K562 (cell line): ENCODE results near the gene GNAI3. TPM values are rescaled to one million over a fixed set of nuclear protein-coding genes. Genes with fewer than 3 reads are reported as not detected.
A peak's percentile ranks its signal among the peaks of the same experiment; 100 is the strongest.

ENCODE experiments used
- ATAC-seq: fragments of 200-7000 bp; cut with Tn5 transposase; 3 replicates; pipeline ENCODE4 v1.9.1; 2020; ENCODE audit warnings: moderate library complexity
- BruUV-seq: library from RNA; stranded (reverse); fragments of 400-500 nt; replicated peaks from 2 replicates; lab custom pipeline; 2021; lab: Mats Ljungman, UMichigan
- CTCF ChIA-PET: fragments of 300-600 bp; formaldehyde crosslinking; extraction: SDS; loops from one replicate; lab custom pipeline; 2021; ENCODE audit warnings: low intra/inter-chr PET ratio; lab: Yijun Ruan, JAX
- POLR2A ChIA-PET: fragments of 300-600, 350-650 bp; sonication (Branson Sonifier 250); formaldehyde crosslinking; extraction: SDS; loops from one replicate; lab custom pipeline; 2021; ENCODE audit warnings: antibody characterized with exemption, inconsistent platforms; lab: Yijun Ruan, JAX
- DNase-seq, 4 experiments: peaks; one replicate each; pipeline versions ENCODE4 v3.0.0 to v3.0.0-alpha.2; 2011 to 2018; ENCODE audit warnings: low spot score in 3 of 4, mixed read lengths in 3 of 4; ENCODE audit errors: extremely low read depth in 1 of 4
- FAIRE-seq: peaks from 2 replicates; lab custom pipeline; 2011; peaks lifted over from hg19 to GRCh38; lab: Jason Lieb, UNC
- H2AFZ ChIP-seq: 2 replicates; pipeline ENCODE4 v1.6.0; 2011; ENCODE audit warnings: low read depth, low read length, control low read depth, inconsistent platforms
- H3K27ac ChIP-seq: fragments of 200-600 bp; 3 replicates; pipeline ENCODE4 v1.8.0; 2011; ENCODE audit warnings: low read depth, mild to moderate bottlenecking, control low read depth, inconsistent platforms, low read length, moderate library complexity, mixed read lengths; ENCODE audit errors: extremely low read depth
- H3K27me3 ChIP-seq, 2 experiments: fragments of 300-600 bp in 1 of 2; 2 replicates in 1 of 2; 3 replicates in 1 of 2; pipeline versions ENCODE4 v1.6.0 to v1.8.0; 2011; ENCODE audit warnings: inconsistent platforms in 2 of 2, low read length in 2 of 2, mild to moderate bottlenecking in 1 of 2, mixed read lengths in 1 of 2, moderate library complexity in 1 of 2; ENCODE audit not compliant: control insufficient read depth in 2 of 2, insufficient read depth in 2 of 2
- H3K36me3 ChIP-seq: fragments of 300-600 bp; 3 replicates; pipeline ENCODE4 v1.8.0; 2011; ENCODE audit warnings: mild to moderate bottlenecking, low read length, inconsistent platforms; ENCODE audit not compliant: control insufficient read depth, insufficient read depth
- H3K4me1 ChIP-seq, 2 experiments: fragments of 200-600 bp in 1 of 2; replicated peaks in 1 of 2; 2 replicates in 1 of 2; 3 replicates in 1 of 2; pipeline versions ENCODE4 v1.5.1 to v1.8.0; 2011; ENCODE audit warnings: inconsistent platforms in 2 of 2, low read length in 2 of 2, mild to moderate bottlenecking in 1 of 2, mixed read lengths in 1 of 2, moderate library complexity in 1 of 2; ENCODE audit not compliant: control insufficient read depth in 2 of 2, insufficient read depth in 2 of 2
- H3K4me2 ChIP-seq: 2 replicates; pipeline ENCODE4 v1.6.1; 2011; ENCODE audit warnings: low read length, control low read depth, inconsistent platforms, mixed read lengths; ENCODE audit not compliant: insufficient read depth
- H3K4me3 ChIP-seq: fragments of 200-600 bp; sonication (generic), shearing (Covaris generic); 2 replicates; pipeline ENCODE4 v1.5.1; 2016; ENCODE audit warnings: control low read depth, inconsistent platforms
- H3K79me2 ChIP-seq: fragments of 200-600 bp; 3 replicates; pipeline ENCODE4 v1.8.0; 2011; ENCODE audit warnings: low read length, inconsistent platforms; ENCODE audit not compliant: control insufficient read depth, insufficient read depth
- H3K9ac ChIP-seq, 2 experiments: 2 replicates each; pipeline versions ENCODE4 v1.6.0 to v1.6.1; 2011; ENCODE audit warnings: low read depth in 2 of 2, low read length in 2 of 2, control low read depth in 1 of 2, inconsistent platforms in 1 of 2, mild to moderate bottlenecking in 1 of 2, mixed read lengths in 1 of 2; ENCODE audit not compliant: insufficient read depth in 1 of 2
- H3K9me1 ChIP-seq: one replicate; pipeline ENCODE4 v1.6.0; 2011; ENCODE audit warnings: inconsistent platforms, mild to moderate bottlenecking, low read length, moderate library complexity; ENCODE audit not compliant: control insufficient read depth, insufficient read depth
- H3K9me3 ChIP-seq: replicated peaks from 2 replicates; pipeline ENCODE4 v1.5.1; 2011; ENCODE audit warnings: low read depth, low read length, inconsistent platforms; ENCODE audit not compliant: control insufficient read depth, insufficient read depth
- H4K20me1 ChIP-seq: replicated peaks from 2 replicates; pipeline ENCODE4 v1.6.1; 2011; ENCODE audit warnings: low read length, inconsistent platforms, mixed read lengths; ENCODE audit not compliant: control insufficient read depth, insufficient read depth
- CBFA2T2 ChIP-seq: fragments of 450-650 bp; conservative IDR thresholded peaks from 2 replicates; pipeline ENCODE4 v1.6.1; 2017; ENCODE audit warnings: mild to moderate bottlenecking
- CBFA2T3 ChIP-seq: fragments of 450-650 bp; IDR thresholded peaks from 2 replicates; pipeline ENCODE4 v1.6.1; 2017
- GABPA ChIP-seq: fragments of 200-800 bp; sonication (Bioruptor generic); conservative IDR thresholded peaks from 2 replicates; pipeline ENCODE4 v1.6.1; 2016; ENCODE audit warnings: low read depth, missing genetic modification characterization, missing compliant biosample characterization
- GABPB2 ChIP-seq: fragments of 250-450 bp; sonication (Bioruptor Pico); conservative IDR thresholded peaks from 2 replicates; pipeline ENCODE4 v1.5.1; 2021; ENCODE audit warnings: mild to moderate bottlenecking
- JUN ChIP-seq, 2 experiments: sonication (generic) in 1 of 2; formaldehyde crosslinking in 1 of 2; IDR thresholded peaks; 2 replicates each; pipeline versions ENCODE4 v1.6.1 to v1.8.0; 2012 to 2022; ENCODE audit warnings: borderline replicate concordance in 2 of 2, mild to moderate bottlenecking in 2 of 2, improper control_type of control experiment in 1 of 2, low read depth in 1 of 2, low read length in 1 of 2, missing genetic modification reagents in 1 of 2
- NBN ChIP-seq: fragments of 450-650 bp; IDR thresholded peaks from 2 replicates; pipeline ENCODE4 v1.6.1; 2016; ENCODE audit warnings: low read depth, mild to moderate bottlenecking
- POLR2A ChIP-seq: fragments of 450-650 bp; conservative IDR thresholded peaks from 2 replicates; pipeline ENCODE4 v1.6.1; 2016
- TBL1XR1 ChIP-seq, 2 experiments: IDR thresholded peaks; 2 replicates each; pipeline ENCODE4 v1.6.1; 2012; ENCODE audit warnings: improper control_type of control experiment in 2 of 2, low read length in 2 of 2, mild to moderate bottlenecking in 1 of 2
- ZBED1 ChIP-seq: IDR thresholded peaks from 2 replicates; pipeline ENCODE4 v1.6.1; 2014
- ZFP36 ChIP-seq: fragments of 150-350 bp; IDR thresholded peaks from 2 replicates; pipeline ENCODE4 v1.6.1; 2018; ENCODE audit warnings: low read length, low read depth; ENCODE audit not compliant: partially characterized antibody
- ZNF23 ChIP-seq: fragments of 250-450 bp; sonication (Bioruptor Pico); IDR thresholded peaks from 2 replicates; pipeline ENCODE4 v1.4.0; 2020; ENCODE audit warnings: mild to moderate bottlenecking
- WGBS: fragments of 100-300 bp; shearing (Covaris generic); methylation state at CpG from one replicate; pipeline ENCODE4 v1.1.6; 2016; ENCODE audit warnings: low coverage, mixed read lengths; ENCODE audit not compliant: insufficient coverage; ENCODE audit errors: missing lambda C conversion rate; 5-methylcytosine and 5-hydroxymethylcytosine counted together
- in situ Hi-C: fragments of 300-500 bp; cut with MboI; formaldehyde crosslinking; loops from 4 replicates; pipeline ENCODE4 v1.15.0; 2018; ENCODE audit warnings: inconsistent platforms, mixed read lengths
- intact Hi-C: fragments of 100-400 bp; cut with micrococcal nuclease; formaldehyde crosslinking; loops from 2 replicates; pipeline ENCODE4 v1.14.2; 2022
- polyA plus RNA-seq, 8 experiments: library from polyadenylated mRNA; depleted of rRNA in 4 of 8; stranded (reverse) in 5 of 8; unstranded in 3 of 8; fragments of >200 nt; fragmentation: Nextera tagmentation in 2 of 8; fragmentation: Illumina TruSeq in 1 of 8; extraction: Ambion mirVana in 2 of 8; extraction: Trizol in 1 of 8; gene quantifications; 2 replicates each; pipeline versions ENCODE4 v1.2.1 to v1.2.3, GENCODE V29; 2011 to 2014; ENCODE audit warnings: inconsistent platforms in 1 of 8, missing spikeins in 1 of 8
- total RNA-seq, 7 experiments: library from RNA; depleted of rRNA in 6 of 7; stranded (reverse); fragments of >200 nt in 6 of 7; fragmentation: Illumina TruSeq in 2 of 7; extraction: Trizol in 2 of 7; gene quantifications; 2 replicates each; pipeline versions ENCODE4 v1.2.1 to v1.2.3, GENCODE V29; 2011 to 2021; ENCODE audit warnings: low replicate concordance in 1 of 7
- TF ChIP-seq, protein P1 (sequence below): sonication (generic); IDR thresholded peaks from 2 replicates; pipeline ENCODE4 v1.6.1; 2016
- TF ChIP-seq, protein P2 (sequence below): fragments of 250-450 bp; sonication (Bioruptor Pico); IDR thresholded peaks from 2 replicates; pipeline ENCODE4 v1.9.0; 2021; ENCODE audit warnings: mild to moderate bottlenecking

The GNAI3 gene
- total and polyA plus RNA-seq, 9 of the 15 experiments (the other 6 are each of a cell fraction or from before 2014, with no cell fraction given), result 6.3 to 13.2 (median 8.9) TPM

DNA sequence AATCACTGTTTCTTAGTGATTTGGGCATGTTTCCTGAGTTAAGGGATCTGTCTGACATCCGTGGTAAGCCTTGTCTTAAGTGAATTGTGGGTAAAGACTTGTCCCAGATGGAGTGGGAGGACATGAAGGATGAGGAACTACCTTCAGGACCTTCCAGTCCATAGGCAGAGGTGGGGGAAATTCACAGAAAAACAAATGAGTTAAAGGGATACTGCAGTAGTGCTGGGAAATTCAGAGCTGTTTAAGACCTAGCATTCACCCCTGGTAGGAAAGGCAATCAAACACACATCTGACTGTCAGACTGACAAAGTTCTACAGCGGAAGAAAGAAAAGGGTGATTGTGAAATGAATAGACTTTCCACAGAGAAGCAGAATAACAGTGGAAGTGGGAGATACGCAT lies 68.0 kb downstream of the GNAI3 start:
- FAIRE-seq, result no peak
- no peak overlapping the region for H3K4me3 ChIP-seq
- peak overlapping the region; percentile 1; the same call in 1 of the 3 replicates for H3K27ac ChIP-seq
- POLR2A ChIA-PET, result interaction anchor here (1.0 to 2.0 kb wide), 7 partner anchors 11 to 333 kb away, joined by 3 to 13 read pairs (median 4); partner anchors contain the start of gene GNAI3
- no TSS peak for BruUV-seq
- H3K9me1 ChIP-seq, result no peaks in the 10 kb centered on the region
- ATAC-seq, result no peak
- 31% methylated on average over 3 of the region's 3 CpGs for WGBS
- in situ Hi-C loops (no loop called here), intact Hi-C loops (loop anchor here (5.0 kb wide), 1 partner anchor 69 kb away; the partner anchor contains the start of gene GNAI3)
- peaks cover 13 to 19% of the 10 kb centered on the region in 2 experiments for H3K4me1 ChIP-seq
- TF ChIP-seq GABPA, result 0 out of 2 replicates have a peak, but pooled peaks have one; percentile 6
- no peak for TF ChIP-seq ZNF23
- H3K79me2 ChIP-seq, result peaks cover 25% of the 10 kb centered on the region
- CTCF ChIA-PET, result no interaction called here
- H3K36me3 ChIP-seq, result no peaks in the 10 kb centered on the region
- no peaks in the 10 kb centered on the region for H3K9me3 ChIP-seq
- peak overlapping the region; percentile 20; the same call in 1 of the 2 replicates for H2AFZ ChIP-seq
- no peak for DNase-seq
- H3K4me2 ChIP-seq, result no peak overlapping the region
- H3K9ac ChIP-seq, result no peak overlapping the region
- H3K27me3 ChIP-seq, result peaks cover 15 to 17% of the 10 kb centered on the region in 2 experiments; a peak in 4 of 5 replicates
- H4K20me1 ChIP-seq, result no peaks in the 10 kb centered on the region

DNA sequence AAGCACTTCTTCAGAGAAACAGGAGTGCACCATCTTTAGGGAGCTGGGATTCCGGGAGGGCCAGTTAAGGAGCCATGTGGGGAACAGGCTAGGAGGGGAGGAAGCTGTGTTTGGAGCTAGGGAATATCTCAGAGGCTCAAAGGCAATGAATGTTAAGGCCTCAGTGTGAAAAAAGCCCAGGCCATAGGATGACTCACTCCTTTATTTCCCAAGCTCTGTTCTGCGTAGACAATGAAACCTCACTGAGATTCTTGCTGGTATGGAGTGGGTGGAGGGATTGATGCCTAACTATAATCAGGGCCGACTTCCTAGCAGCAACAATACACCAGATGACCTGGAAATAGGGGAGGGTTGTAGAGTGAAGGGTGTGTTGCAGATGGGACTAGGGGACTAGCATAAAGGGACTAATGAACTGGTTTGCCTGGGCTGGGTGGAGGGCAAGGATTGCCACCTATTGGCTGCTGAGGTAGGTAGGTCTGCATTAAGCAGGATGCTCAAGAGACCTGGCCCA lies 68.9 kb downstream of the GNAI3 start:
- Histone ChIP-seq H3K9ac (no peak overlapping the region), H3K4me2 (no peak overlapping the region), H3K4me1 (peaks cover 22 to 29% of the 10 kb centered on the region in 2 experiments), H4K20me1 (peaks cover 3% of the 10 kb centered on the region; the same call in 1 of the 2 replicates), H3K27me3 (peaks cover 7 to 10% of the 10 kb centered on the region in 2 experiments; a peak in 3 of 5 replicates), H3K36me3 (no peaks in the 10 kb centered on the region), H3K9me3 (no peaks in the 10 kb centered on the region), H2AFZ (0 out of 2 replicates have a peak overlapping the region, but pooled peaks have one; percentile 1), H3K4me3 (no peak overlapping the region), H3K79me2 (peaks cover 35% of the 10 kb centered on the region), H3K9me1 (no peaks in the 10 kb centered on the region), H3K27ac (no peak overlapping the region)
- POLR2A ChIA-PET, result interaction anchor here (0.7 to 2.0 kb wide), 7 partner anchors 9 to 72 kb away, joined by 3 to 13 read pairs (median 4); partner anchors contain the start of gene GNAI3
- in situ Hi-C loops (no loop called here), intact Hi-C loops (loop anchor here (5.0 kb wide), 1 partner anchor 70 kb away; the partner anchor contains the start of gene GNAI3)
- WGBS, result 36% methylated on average over 3 of the region's 3 CpGs
- BruUV-seq, result no TSS peak
- peak in 2 of 4 experiments; percentile 37 to 46 for DNase-seq
- CTCF ChIA-PET, result no interaction called here
- peak; percentile 69 for FAIRE-seq
- no peak for ATAC-seq
- TF ChIP-seq POLR2A (no peak), CBFA2T3 (peak; percentile 47; the same call in 1 of the 2 replicates), NBN (no peak), CBFA2T2 (0 out of 2 replicates have a peak, but pooled peaks have one; percentile 9), ZFP36 (peak; percentile 50), GABPB2 (CRISPR knock-in tag) (no peak), JUN (IDR thresholded peaks at IDR 0.05; ENCODE audit: borderline replicate concordance, low read depth, low read length) (peak; percentile 57; the same call in 1 of the 2 replicates), JUN (CRISPR knock-in tag; IDR thresholded peaks at IDR 0.05; ENCODE audit: borderline replicate concordance) (0 out of 2 replicates have a peak, but pooled peaks have one; percentile 27), TBL1XR1 (IDR thresholded peaks at IDR 0.05; ENCODE audit: low read length in 2 of 2) (no peak), ZBED1 (no peak)
- TF ChIP-seq, protein P1, sequence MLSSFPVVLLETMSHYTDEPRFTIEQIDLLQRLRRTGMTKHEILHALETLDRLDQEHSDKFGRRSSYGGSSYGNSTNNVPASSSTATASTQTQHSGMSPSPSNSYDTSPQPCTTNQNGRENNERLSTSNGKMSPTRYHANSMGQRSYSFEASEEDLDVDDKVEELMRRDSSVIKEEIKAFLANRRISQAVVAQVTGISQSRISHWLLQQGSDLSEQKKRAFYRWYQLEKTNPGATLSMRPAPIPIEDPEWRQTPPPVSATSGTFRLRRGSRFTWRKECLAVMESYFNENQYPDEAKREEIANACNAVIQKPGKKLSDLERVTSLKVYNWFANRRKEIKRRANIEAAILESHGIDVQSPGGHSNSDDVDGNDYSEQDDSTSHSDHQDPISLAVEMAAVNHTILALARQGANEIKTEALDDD, result peak; percentile 85
- TF ChIP-seq, protein P2, sequence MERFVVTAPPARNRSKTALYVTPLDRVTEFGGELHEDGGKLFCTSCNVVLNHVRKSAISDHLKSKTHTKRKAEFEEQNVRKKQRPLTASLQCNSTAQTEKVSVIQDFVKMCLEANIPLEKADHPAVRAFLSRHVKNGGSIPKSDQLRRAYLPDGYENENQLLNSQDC (CRISPR knock-in tag), result no peak
